ENCODE measurements around the gene SMPX.

SMPX gene

GRCh38 chrX:21657318-21658151, 100.4 kb downstream of the SMPX start:
- Histone ChIP-seq H3K4me1 (ENCODE audit: insufficient read depth, low read length, severe bottlenecking) (peaks cover 12% of the 10 kb centered on the region), H3K4me2 (ENCODE audit: low read length) (no peak overlapping the region), H3K9me3 (ENCODE audit: low read length) (no peaks in the 10 kb centered on the region), H3K27me3 (ENCODE audit: insufficient read depth, low read length) (no peaks in the 10 kb centered on the region), H3K79me2 (ENCODE audit: insufficient read depth, low read length) (no peaks in the 10 kb centered on the region), H2AFZ (ENCODE audit: low read length) (no peak overlapping the region), H3K4me3 (ENCODE audit: low read depth, low read length, poor library complexity, severe bottlenecking) (no peak overlapping the region), H3F3A (ENCODE audit: insufficient read depth, low read length) (no peaks in the 10 kb centered on the region), H4K20me1 (ENCODE audit: insufficient read depth, low read length) (no peaks in the 10 kb centered on the region), H3K36me3 (ENCODE audit: insufficient read depth, low read length) (no peaks in the 10 kb centered on the region), H3K27ac (ENCODE audit: low read depth, low read length, poor library complexity, severe bottlenecking) (no peak overlapping the region), H3K9ac (ENCODE audit: low read length) (no peak overlapping the region), H3K9me2 (ENCODE audit: low read depth, low read length) (no peaks in the 10 kb centered on the region)
- no peak for TF ChIP-seq CTCF (IDR thresholded peaks at IDR 0.05; ENCODE audit: low read length)
- TF ChIP-seq EZH2 (IDR thresholded peaks at IDR 0.05; ENCODE audit: borderline replicate concordance, low read length): no peak

GRCh38 chrX:21656587-21657317, 101.2 kb downstream of the SMPX start:
- Histone ChIP-seq H3F3A (ENCODE audit: insufficient read depth, low read length) (no peaks in the 10 kb centered on the region), H3K4me3 (ENCODE audit: low read depth, low read length, poor library complexity, severe bottlenecking) (no peak overlapping the region), H3K9me2 (ENCODE audit: low read depth, low read length) (no peaks in the 10 kb centered on the region), H3K4me2 (ENCODE audit: low read length) (no peak overlapping the region), H3K4me1 (ENCODE audit: insufficient read depth, low read length, severe bottlenecking) (peaks cover 12% of the 10 kb centered on the region), H3K36me3 (ENCODE audit: insufficient read depth, low read length) (no peaks in the 10 kb centered on the region), H3K27me3 (ENCODE audit: insufficient read depth, low read length) (no peaks in the 10 kb centered on the region), H3K79me2 (ENCODE audit: insufficient read depth, low read length) (no peaks in the 10 kb centered on the region), H3K27ac (ENCODE audit: low read depth, low read length, poor library complexity, severe bottlenecking) (no peak overlapping the region), H3K9me3 (ENCODE audit: low read length) (no peaks in the 10 kb centered on the region), H4K20me1 (ENCODE audit: insufficient read depth, low read length) (no peaks in the 10 kb centered on the region), H3K9ac (ENCODE audit: low read length) (no peak overlapping the region), H2AFZ (ENCODE audit: low read length) (no peak overlapping the region)
- TF ChIP-seq CTCF (IDR thresholded peaks at IDR 0.05; ENCODE audit: low read length): no peak
- TF ChIP-seq EZH2 (IDR thresholded peaks at IDR 0.05; ENCODE audit: borderline replicate concordance, low read length): no peak

All from OCI-LY1 (cell line).